GM13977 (cell line): Measurements from ENCODE around the gene TEX14.

Experiments used
- DNase-seq: peaks from one replicate; pipeline ENCODE4 v3.0.0; 2012; ENCODE audit warnings: low spot score
- CTCF ChIP-seq: IDR thresholded peaks from 2 replicates; pipeline ENCODE4 v1.5.1; 2012; ENCODE audit warnings: mild to moderate bottlenecking, control low read depth; ENCODE audit not compliant: insufficient read depth; ENCODE audit errors: extremely low read depth, missing control alignments
- in situ Hi-C: fragments of 300-500 bp; cut with MboI; formaldehyde crosslinking; loops from one replicate; pipeline ENCODE4 v1.12.0; 2022; ENCODE audit warnings: low sequenced_read_pairs, low pct_unique_long_range_greater_than_20kb, mixed read lengths, inconsistent platforms; ENCODE audit not compliant: unreplicated experiment

The TEX14 gene

GRCh38 chr17:58728798-58729197 lies 37.0 kb upstream of the TEX14 start:
- no peak for DNase-seq
- in situ Hi-C loops = no loop called here

GRCh38 chr17:58722696-58723095 lies 30.9 kb upstream of the TEX14 start:
- DNase-seq = no peak
- in situ Hi-C loops = no loop called here
- no peak for TF ChIP-seq CTCF

More at GRCh38 chr17:58728798-58729197, 37.0 kb upstream of the TEX14 start:
- no peak for TF ChIP-seq CTCF

GRCh38 chr17:58722274-58722673 lies 30.4 kb upstream of the TEX14 start:
- no peak for TF ChIP-seq CTCF
- in situ Hi-C loops = no loop called here
- DNase-seq = no peak

- peak; percentile 28 for DNase-seq
- TF ChIP-seq CTCF = peak; percentile 62
- in situ Hi-C loops = loop anchor here (5.0 kb wide), 1 partner anchor 291 kb away; no protein-coding TSS in a partner anchor
Measured at GRCh38 chr17:58710948-58711552, 19.2 kb upstream of the TEX14 start.

GRCh38 chr17:58706351-58707140 lies 14.7 kb upstream of the TEX14 start:
- TF ChIP-seq CTCF = no peak
- DNase-seq = peak; percentile 22

GRCh38 chr17:58703916-58704286 lies 12.1 kb upstream of the TEX14 start:
- DNase-seq = no peak
- TF ChIP-seq CTCF = no peak
- in situ Hi-C loops = no loop called here

More at GRCh38 chr17:58706351-58707140, 14.7 kb upstream of the TEX14 start:
- in situ Hi-C loops = no loop called here
